HG02763 (cell line): ENCODE data around the gene HASPIN.
"Not testable (repeated sequence)": the region's sequence is repeated elsewhere in the genome, so short reads cannot be mapped to it uniquely, and the experiment has no call there.

Experiments used
- ATAC-seq: cut with Tn5 transposase; IDR thresholded peaks from one replicate; pipeline ENCODE4 v1.9.1; 2021; ENCODE audit warnings: mild to moderate bottlenecking, moderate library complexity; ENCODE audit not compliant: unreplicated experiment

The HASPIN gene

GRCh38 chr17:3734911-3735276 is 11.2 kb downstream of the HASPIN start:
- ATAC-seq: not testable (repeated sequence)

- ATAC-seq: no peak
Measured at GRCh38 chr17:3735515-3735914, 11.8 kb downstream of the HASPIN start.

GRCh38 chr17:3738562-3739295 is 15.0 kb downstream of the HASPIN start:
- ATAC-seq: no peak

GRCh38 chr17:3739422-3740124 is 15.9 kb downstream of the HASPIN start:
- no peak for ATAC-seq

GRCh38 chr17:3740611-3741073 is 16.9 kb downstream of the HASPIN start:
- no peak for ATAC-seq

GRCh38 chr17:3744014-3744413 is 20.3 kb downstream of the HASPIN start:
- no peak for ATAC-seq

- no peak for ATAC-seq
Measured at GRCh38 chr17:3745071-3745470, 21.4 kb downstream of the HASPIN start.

- ATAC-seq: no peak
Measured at GRCh38 chr17:3747805-3748204, 24.1 kb downstream of the HASPIN start.

GRCh38 chr17:3748576-3748975 is 24.9 kb downstream of the HASPIN start:
- no peak for ATAC-seq

- no peak for ATAC-seq
Measured at GRCh38 chr17:3750296-3750695, 26.6 kb downstream of the HASPIN start.

GRCh38 chr17:3750926-3751325 is 27.2 kb downstream of the HASPIN start:
- ATAC-seq: no peak

GRCh38 chr17:3751836-3752235 is 28.1 kb downstream of the HASPIN start:
- ATAC-seq: no peak

- ATAC-seq: no peak
Measured at GRCh38 chr17:3753624-3754023, 29.9 kb downstream of the HASPIN start.

- no peak for ATAC-seq
Measured at GRCh38 chr17:3754066-3754457, 30.4 kb downstream of the HASPIN start.

- ATAC-seq: no peak
Measured at GRCh38 chr17:3754458-3755334, 31.0 kb downstream of the HASPIN start.

- no peak for ATAC-seq
Measured at GRCh38 chr17:3755335-3756030, 31.8 kb downstream of the HASPIN start.

GRCh38 chr17:3759597-3760216 is 36.0 kb downstream of the HASPIN start:
- ATAC-seq: no peak

GRCh38 chr17:3761036-3761917 is 37.6 kb downstream of the HASPIN start:
- no peak for ATAC-seq

GRCh38 chr17:3761918-3762380 is 38.2 kb downstream of the HASPIN start:
- no peak for ATAC-seq
